ENCODE data around the gene RAB8A.

Gene RAB8A

GRCh38 chr19:16067205-16067938, 44.3 kb upstream of the RAB8A start:
- DNase-seq = no peak
- Histone ChIP-seq H3K79me2 (ENCODE audit: control insufficient read depth, insufficient read depth, low read length) (no peaks in the 10 kb centered on the region), H2BK120ac (ENCODE audit: low read depth, low read length) (no peak overlapping the region), H3K4me1 (ENCODE audit: control insufficient read depth, low read depth, low read length) (no peaks in the 10 kb centered on the region), H3K18ac (ENCODE audit: low read length) (no peak overlapping the region), H3K36me3 (ENCODE audit: control insufficient read depth, insufficient read depth, low read length) (no peaks in the 10 kb centered on the region), H2BK15ac (replicated peaks; ENCODE audit: low read depth) (no peak overlapping the region), H3K4me3 (ENCODE audit: low read length) (no peak overlapping the region), H4K8ac (ENCODE audit: low read depth, low read length) (no peak overlapping the region), H2AK5ac (ENCODE audit: low read length) (no peak overlapping the region), H3K79me1 (ENCODE audit: low read length) (no peaks in the 10 kb centered on the region), H4K5ac (ENCODE audit: low read length) (no peak overlapping the region), H3K4ac (ENCODE audit: low read depth, low read length) (no peak overlapping the region), H3K9ac (ENCODE audit: low read length) (no peak overlapping the region), H2BK5ac (ENCODE audit: low read length) (no peak overlapping the region), H3K23ac (ENCODE audit: low read length) (no peak overlapping the region), H3K4me2 (ENCODE audit: low read length) (no peak overlapping the region), H3K27me3 (ENCODE audit: insufficient read depth, low read length, poor library complexity) (no peaks in the 10 kb centered on the region), H3K27ac (ENCODE audit: low read depth, low read length) (no peak overlapping the region), H3K56ac (ENCODE audit: low read length) (no peak overlapping the region)
- no CpG with 5 or more reads among the region's 40 CpGs for WGBS (ENCODE audit: extremely low coverage, insufficient coverage, low lambda C conversion rate)

- no peaks in the 10 kb centered on the region for H3K79me1 ChIP-seq (ENCODE audit: low read length)
- no peaks in the 10 kb centered on the region for H3K4me1 ChIP-seq (ENCODE audit: control insufficient read depth, low read depth, low read length)
- no peak overlapping the region for H3K4ac ChIP-seq (ENCODE audit: low read depth, low read length)
- no peaks in the 10 kb centered on the region for H3K27me3 ChIP-seq (ENCODE audit: insufficient read depth, low read length, poor library complexity)
- WGBS (ENCODE audit: extremely low coverage, insufficient coverage, low lambda C conversion rate) = no CpG with 5 or more reads among the region's 10 CpGs
- no peak overlapping the region for H3K4me3 ChIP-seq (ENCODE audit: low read length)
- H4K5ac ChIP-seq (ENCODE audit: low read length) = no peak overlapping the region
- no peaks in the 10 kb centered on the region for H3K36me3 ChIP-seq (ENCODE audit: control insufficient read depth, insufficient read depth, low read length)
- H3K18ac ChIP-seq (ENCODE audit: low read length) = no peak overlapping the region
- H2AK5ac ChIP-seq (ENCODE audit: low read length) = no peak overlapping the region
- no peak overlapping the region for H3K4me2 ChIP-seq (ENCODE audit: low read length)
- no peak for DNase-seq
- no peak overlapping the region for H2BK120ac ChIP-seq (ENCODE audit: low read depth, low read length)
- H2BK15ac ChIP-seq (replicated peaks; ENCODE audit: low read depth) = no peak overlapping the region
- H4K8ac ChIP-seq (ENCODE audit: low read depth, low read length) = no peak overlapping the region
- H2BK5ac ChIP-seq (ENCODE audit: low read length) = no peak overlapping the region
- H3K79me2 ChIP-seq (ENCODE audit: control insufficient read depth, insufficient read depth, low read length) = no peaks in the 10 kb centered on the region
- no peak overlapping the region for H3K27ac ChIP-seq (ENCODE audit: low read depth, low read length)
- H3K23ac ChIP-seq (ENCODE audit: low read length) = no peak overlapping the region
- no peak overlapping the region for H3K9ac ChIP-seq (ENCODE audit: low read length)
- H3K56ac ChIP-seq (ENCODE audit: low read length) = no peak overlapping the region
Measured at GRCh38 chr19:16068696-16069259, 42.9 kb upstream of the RAB8A start.

GRCh38 chr19:16069813-16070365, 41.8 kb upstream of the RAB8A start:
- Histone ChIP-seq H2BK120ac (ENCODE audit: low read depth, low read length) (no peak overlapping the region), H3K23ac (ENCODE audit: low read length) (no peak overlapping the region), H4K5ac (ENCODE audit: low read length) (no peak overlapping the region), H3K18ac (ENCODE audit: low read length) (no peak overlapping the region), H3K36me3 (ENCODE audit: control insufficient read depth, insufficient read depth, low read length) (no peaks in the 10 kb centered on the region), H3K27me3 (ENCODE audit: insufficient read depth, low read length, poor library complexity) (no peaks in the 10 kb centered on the region), H3K56ac (ENCODE audit: low read length) (no peak overlapping the region), H3K79me1 (ENCODE audit: low read length) (no peaks in the 10 kb centered on the region), H2BK15ac (replicated peaks; ENCODE audit: low read depth) (no peak overlapping the region), H3K4me2 (ENCODE audit: low read length) (no peak overlapping the region), H2BK5ac (ENCODE audit: low read length) (no peak overlapping the region), H3K9ac (ENCODE audit: low read length) (no peak overlapping the region), H3K4me3 (ENCODE audit: low read length) (no peak overlapping the region), H3K4me1 (ENCODE audit: control insufficient read depth, low read depth, low read length) (no peaks in the 10 kb centered on the region), H3K4ac (ENCODE audit: low read depth, low read length) (no peak overlapping the region), H3K27ac (ENCODE audit: low read depth, low read length) (no peak overlapping the region), H4K8ac (ENCODE audit: low read depth, low read length) (no peak overlapping the region), H3K79me2 (ENCODE audit: control insufficient read depth, insufficient read depth, low read length) (no peaks in the 10 kb centered on the region), H2AK5ac (ENCODE audit: low read length) (no peak overlapping the region)
- WGBS (ENCODE audit: extremely low coverage, insufficient coverage, low lambda C conversion rate) = 100% methylated on average over 1 of the region's 10 CpGs
- no peak for DNase-seq

GRCh38 chr19:16070366-16070990, 41.2 kb upstream of the RAB8A start:
- Histone ChIP-seq H2BK5ac (ENCODE audit: low read length) (no peak overlapping the region), H3K27me3 (ENCODE audit: insufficient read depth, low read length, poor library complexity) (no peaks in the 10 kb centered on the region), H3K79me1 (ENCODE audit: low read length) (peaks cover under 1% of the 10 kb centered on the region), H3K79me2 (ENCODE audit: control insufficient read depth, insufficient read depth, low read length) (no peaks in the 10 kb centered on the region), H4K5ac (ENCODE audit: low read length) (no peak overlapping the region), H3K18ac (ENCODE audit: low read length) (no peak overlapping the region), H3K4me1 (ENCODE audit: control insufficient read depth, low read depth, low read length) (no peaks in the 10 kb centered on the region), H3K4me3 (ENCODE audit: low read length) (no peak overlapping the region), H2BK15ac (replicated peaks; ENCODE audit: low read depth) (no peak overlapping the region), H3K36me3 (ENCODE audit: control insufficient read depth, insufficient read depth, low read length) (no peaks in the 10 kb centered on the region), H3K9ac (ENCODE audit: low read length) (no peak overlapping the region), H3K4me2 (ENCODE audit: low read length) (no peak overlapping the region), H3K27ac (ENCODE audit: low read depth, low read length) (no peak overlapping the region), H3K56ac (ENCODE audit: low read length) (no peak overlapping the region), H2AK5ac (ENCODE audit: low read length) (no peak overlapping the region), H4K8ac (ENCODE audit: low read depth, low read length) (no peak overlapping the region), H2BK120ac (ENCODE audit: low read depth, low read length) (no peak overlapping the region), H3K23ac (ENCODE audit: low read length) (no peak overlapping the region), H3K4ac (ENCODE audit: low read depth, low read length) (no peak overlapping the region)
- WGBS (ENCODE audit: extremely low coverage, insufficient coverage, low lambda C conversion rate) = no CpG with 5 or more reads among the region's 16 CpGs
- DNase-seq = no peak

- peaks cover 3% of the 10 kb centered on the region for H3K79me1 ChIP-seq (ENCODE audit: low read length)
- H3K36me3 ChIP-seq (ENCODE audit: control insufficient read depth, insufficient read depth, low read length) = no peaks in the 10 kb centered on the region
- H3K27me3 ChIP-seq (ENCODE audit: insufficient read depth, low read length, poor library complexity) = no peaks in the 10 kb centered on the region
- no peak overlapping the region for H3K27ac ChIP-seq (ENCODE audit: low read depth, low read length)
- no peak overlapping the region for H2BK15ac ChIP-seq (replicated peaks; ENCODE audit: low read depth)
- no peak overlapping the region for H3K9ac ChIP-seq (ENCODE audit: low read length)
- H3K4me3 ChIP-seq (ENCODE audit: low read length) = no peak overlapping the region
- no peak overlapping the region for H2AK5ac ChIP-seq (ENCODE audit: low read length)
- H3K18ac ChIP-seq (ENCODE audit: low read length) = no peak overlapping the region
- H3K23ac ChIP-seq (ENCODE audit: low read length) = peak overlapping the region; percentile 17
- no peak overlapping the region for H3K4ac ChIP-seq (ENCODE audit: low read depth, low read length)
- H2BK120ac ChIP-seq (ENCODE audit: low read depth, low read length) = no peak overlapping the region
- H2BK5ac ChIP-seq (ENCODE audit: low read length) = no peak overlapping the region
- no peak overlapping the region for H3K56ac ChIP-seq (ENCODE audit: low read length)
- H3K79me2 ChIP-seq (ENCODE audit: control insufficient read depth, insufficient read depth, low read length) = no peaks in the 10 kb centered on the region
- no peak overlapping the region for H3K4me2 ChIP-seq (ENCODE audit: low read length)
- DNase-seq = no peak
- no peak overlapping the region for H4K5ac ChIP-seq (ENCODE audit: low read length)
- no CpG with 5 or more reads among the region's 9 CpGs for WGBS (ENCODE audit: extremely low coverage, insufficient coverage, low lambda C conversion rate)
- no peak overlapping the region for H4K8ac ChIP-seq (ENCODE audit: low read depth, low read length)
- no peaks in the 10 kb centered on the region for H3K4me1 ChIP-seq (ENCODE audit: control insufficient read depth, low read depth, low read length)
Measured at GRCh38 chr19:16071072-16071691, 40.5 kb upstream of the RAB8A start.

Data from mesendoderm (in vitro differentiated cells).